Measurements from ENCODE around the gene TMEM272.
A peak's percentile ranks its signal among the peaks of the same experiment; 100 is the strongest.
"Not testable (repeated sequence)": the region's sequence is repeated elsewhere in the genome, so short reads cannot be mapped to it uniquely, and the experiment has no call there.

TMEM272 gene

GRCh38 chr13:51824712-51825111 is 20.3 kb downstream of the TMEM272 start:
- DNase-seq: not testable (repeated sequence)

- DNase-seq: no peak
These were observed 21.1 kb downstream of the TMEM272 start for GRCh38 chr13:51823863-51824262.

- DNase-seq: no peak
These were observed 21.6 kb downstream of the TMEM272 start for GRCh38 chr13:51823359-51823758.

GRCh38 chr13:51822106-51822815 is 22.7 kb downstream of the TMEM272 start:
- DNase-seq: no peak

- peak in 1 of 2 donors; percentile 75 for DNase-seq
These were observed 23.4 kb downstream of the TMEM272 start for GRCh38 chr13:51821606-51822005.

GRCh38 chr13:51820016-51820597 is 24.9 kb downstream of the TMEM272 start:
- no peak for DNase-seq

GRCh38 chr13:51819544-51819943 is 25.4 kb downstream of the TMEM272 start:
- DNase-seq: no peak

- DNase-seq: no peak
These were observed 26.0 kb downstream of the TMEM272 start for GRCh38 chr13:51818781-51819511.

- DNase-seq: no peak
These were observed 26.7 kb downstream of the TMEM272 start for GRCh38 chr13:51818276-51818675.

GRCh38 chr13:51817717-51818116 is 27.3 kb downstream of the TMEM272 start:
- no peak for DNase-seq

- no peak for DNase-seq
These were observed 28.2 kb downstream of the TMEM272 start for GRCh38 chr13:51816604-51817249.

- no peak for DNase-seq
These were observed 29.1 kb downstream of the TMEM272 start for GRCh38 chr13:51815848-51816247.

- DNase-seq: peak; percentile 29 to 66
These were observed 29.9 kb downstream of the TMEM272 start for GRCh38 chr13:51814825-51815650.

GRCh38 chr13:51814071-51814470 is 30.9 kb downstream of the TMEM272 start:
- DNase-seq: no peak

- peak in 1 of 2 donors; percentile 4 for DNase-seq
These were observed 33.0 kb downstream of the TMEM272 start for GRCh38 chr13:51811920-51812451.

GRCh38 chr13:51811046-51811445 is 33.9 kb downstream of the TMEM272 start:
- DNase-seq: no peak

GRCh38 chr13:51808811-51809210 is 36.2 kb downstream of the TMEM272 start:
- DNase-seq: no peak

GRCh38 chr13:51807041-51807440 is 37.9 kb downstream of the TMEM272 start:
- no peak for DNase-seq

GRCh38 chr13:51806566-51806965 is 38.4 kb downstream of the TMEM272 start:
- DNase-seq: no peak

- no peak for DNase-seq
These were observed 39.1 kb downstream of the TMEM272 start for GRCh38 chr13:51805925-51806324.

GRCh38 chr13:51805313-51805712 is 39.7 kb downstream of the TMEM272 start:
- DNase-seq: no peak

Data from bone marrow (tissue), 2 donors.